Epithelial cell of esophagus (primary cell): ENCODE results near the gene MBIP.

Experiments
- DNase-seq: peaks from one replicate; pipeline ENCODE4 v3.0.0; 2010; ENCODE audit warnings: low read depth
- H3K4me3 ChIP-seq: 2 replicates; pipeline ENCODE4 v1.5.1; 2011; ENCODE audit warnings: mild to moderate bottlenecking, low read length, control low read depth
- CTCF ChIP-seq: IDR thresholded peaks from 2 replicates; pipeline ENCODE4 v1.5.1; 2011; ENCODE audit warnings: low read depth, mild to moderate bottlenecking, low read length, control low read depth, inconsistent platforms; ENCODE audit not compliant: insufficient read depth; ENCODE audit errors: missing control alignments

MBIP gene

DNA sequence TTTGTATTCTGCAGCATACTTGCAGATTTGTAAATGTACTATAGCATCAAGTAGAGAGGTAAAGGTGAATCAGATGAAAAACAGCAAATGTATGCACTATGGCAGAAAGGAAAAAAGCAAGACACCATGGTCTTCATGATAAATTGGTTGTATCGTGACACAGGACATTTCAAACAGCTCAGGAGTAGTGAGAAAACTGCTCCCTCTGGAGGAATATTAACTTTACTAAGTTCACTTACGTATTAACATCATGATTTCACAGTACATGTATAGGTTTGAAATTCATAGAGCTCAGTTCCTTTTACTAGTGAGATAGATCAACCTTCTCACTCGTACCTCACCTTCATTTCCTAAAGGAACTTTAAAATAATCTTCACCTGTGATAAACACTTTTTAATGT, 6.5 kb downstream of the MBIP start:
- TF ChIP-seq CTCF: no peak
- H3K4me3 ChIP-seq: no peak overlapping the region
- DNase-seq: peak; percentile 7

DNA sequence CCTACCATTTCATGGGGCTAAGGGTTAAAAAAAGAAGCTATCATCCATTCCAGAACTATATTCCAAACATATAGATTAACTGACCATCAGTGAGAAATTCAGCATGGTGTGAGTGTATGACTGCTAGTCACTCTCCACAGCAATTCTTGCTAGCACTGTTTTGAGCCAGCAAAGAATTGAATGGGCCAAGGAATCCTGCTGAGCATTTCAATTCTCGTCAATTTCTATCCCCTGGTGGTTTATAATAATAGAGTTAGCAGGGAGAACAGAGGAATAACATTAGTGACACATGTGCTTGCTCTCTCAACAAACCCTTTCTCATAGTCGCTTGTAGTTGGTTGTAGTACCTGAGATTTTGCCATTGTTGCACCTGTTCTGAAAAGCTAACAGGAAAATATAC, 7.2 kb downstream of the MBIP start:
- no peak for TF ChIP-seq CTCF
- DNase-seq: no peak
- H3K4me3 ChIP-seq: no peak overlapping the region

GRCh38 chr14:36306836-36307235, 13.6 kb downstream of the MBIP start:
- H3K4me3 ChIP-seq: no peak overlapping the region
- no peak for TF ChIP-seq CTCF
- DNase-seq: no peak

DNA sequence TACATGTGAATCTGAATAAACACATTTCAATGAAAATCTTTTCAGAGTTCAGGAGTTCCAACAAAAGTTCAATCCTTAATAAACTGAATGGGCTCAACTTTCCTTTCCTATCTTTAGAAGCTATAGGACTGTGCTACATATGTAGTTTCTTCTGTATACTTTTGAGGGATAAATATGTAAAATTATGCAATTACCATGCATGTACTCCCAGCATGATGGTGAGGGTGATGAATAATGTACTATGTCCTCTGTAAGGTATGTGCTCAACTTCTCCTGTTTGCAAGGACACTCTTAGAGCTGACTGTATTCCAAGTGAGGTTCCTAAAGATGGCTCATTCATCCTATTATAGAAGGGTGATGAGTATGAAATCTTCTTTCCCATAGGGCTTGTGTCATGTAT, 15.5 kb downstream of the MBIP start:
- DNase-seq: no peak
- no peak overlapping the region for H3K4me3 ChIP-seq
- no peak for TF ChIP-seq CTCF

GRCh38 chr14:36303960-36304359, 16.5 kb downstream of the MBIP start:
- TF ChIP-seq CTCF: no peak
- H3K4me3 ChIP-seq: no peak overlapping the region
- DNase-seq: no peak

- no peak for TF ChIP-seq CTCF
- DNase-seq: no peak
- no peak overlapping the region for H3K4me3 ChIP-seq
These were observed 17.6 kb downstream of the MBIP start for GRCh38 chr14:36302823-36303222.

DNA sequence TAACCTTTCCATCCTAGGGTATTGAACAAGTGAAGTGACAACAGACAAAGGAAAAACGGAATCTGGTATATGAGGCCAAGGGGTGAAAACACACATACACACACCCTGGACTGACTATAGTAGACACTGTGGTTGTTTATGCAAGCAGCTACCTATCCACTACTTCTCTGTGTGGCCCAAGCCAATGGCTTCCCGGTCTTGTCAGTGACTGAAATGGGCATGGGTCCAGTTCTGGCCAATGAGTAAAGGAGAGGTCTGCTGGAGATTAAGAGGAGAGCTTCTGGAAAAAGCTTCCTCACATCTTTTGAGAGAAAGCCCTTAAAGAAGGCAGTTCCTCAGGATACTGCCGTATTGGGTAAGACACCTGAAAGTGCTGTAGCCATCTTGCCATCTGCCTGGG, 19.3 kb downstream of the MBIP start:
- no peak for DNase-seq
- no peak for TF ChIP-seq CTCF
- H3K4me3 ChIP-seq: no peak overlapping the region
